GM12801 (cell line): ENCODE measurements around the gene ALK.

ENCODE experiments used
- CTCF ChIP-seq: IDR thresholded peaks from one replicate; pipeline ENCODE4 v1.5.1; 2011; ENCODE audit warnings: control low read depth; ENCODE audit not compliant: insufficient read length; ENCODE audit errors: extremely low read depth

The ALK gene

GRCh38 chr2:29304399-29305060 is 616.9 kb downstream of the ALK start:
- no peak for TF ChIP-seq CTCF

GRCh38 chr2:29296585-29296984 is 624.8 kb downstream of the ALK start:
- no peak for TF ChIP-seq CTCF

- no peak for TF ChIP-seq CTCF
These were observed 625.5 kb downstream of the ALK start for GRCh38 chr2:29295845-29296244.

GRCh38 chr2:29293830-29294438 is 627.5 kb downstream of the ALK start:
- TF ChIP-seq CTCF, result no peak

GRCh38 chr2:29290293-29291047 is 630.9 kb downstream of the ALK start:
- no peak for TF ChIP-seq CTCF

GRCh38 chr2:29284671-29285070 is 636.7 kb downstream of the ALK start:
- no peak for TF ChIP-seq CTCF

- no peak for TF ChIP-seq CTCF
These were observed 639.5 kb downstream of the ALK start for GRCh38 chr2:29281916-29282247.
